Prostate gland (tissue), 2 donors: ENCODE results near the gene INTS1. TPM values are rescaled to one million over a fixed set of nuclear protein-coding genes. Genes with fewer than 3 reads are reported as not detected.
A peak's percentile ranks its signal among the peaks of the same experiment; 100 is the strongest.

Experiments used
- DNase-seq: peaks from one replicate; pipeline ENCODE4 v3.0.0-alpha.2; 2019; ENCODE audit warnings: low spot score
- H3K27ac ChIP-seq, 2 donors: fragments of 200-600 bp; sonication (generic); 2 replicates each; pipeline ENCODE4 v1.5.1; 2017 to 2019
- H3K27me3 ChIP-seq: fragments of 200-600 bp; sonication (generic); replicated peaks from 2 replicates; pipeline ENCODE4 v1.5.1; 2019; ENCODE audit not compliant: insufficient read depth
- H3K36me3 ChIP-seq, 2 donors: fragments of 200-600 bp; sonication (generic); 1 replicate in 1 of 2; 2 replicates in 1 of 2; pipeline versions ENCODE4 v1.5.1 to v1.8.1; 2017 to 2019
- H3K4me1 ChIP-seq: fragments of 200-600 bp; sonication (generic); replicated peaks from 2 replicates; pipeline ENCODE4 v1.5.1; 2019
- H3K4me3 ChIP-seq, 2 donors: fragments of 200-600 bp; sonication (generic); 2 replicates each; pipeline ENCODE4 v1.5.1; 2017 to 2019
- H3K9me3 ChIP-seq: fragments of 200-600 bp; sonication (generic); 2 replicates; pipeline ENCODE4 v1.5.1; 2017
- CTCF ChIP-seq, 4 experiments: fragments of 200-600 bp in 2 of 4; fragments of 450-650 bp in 2 of 4; sonication (generic) in 2 of 4; IDR thresholded peaks; 1 replicate in 3 of 4; 2 replicates in 1 of 4; pipeline ENCODE4 v1.5.1; 2016 to 2019; ENCODE audit warnings: antibody characterized with exemption in 4 of 4, mild to moderate bottlenecking in 2 of 4, moderate library complexity in 2 of 4
- POLR2A ChIP-seq: fragments of 450-650 bp; IDR thresholded peaks from one replicate; pipeline ENCODE4 v1.6.1; 2016; ENCODE audit warnings: antibody characterized with exemption, mild to moderate bottlenecking
- POLR2AphosphoS5 ChIP-seq: sonication (generic); formaldehyde crosslinking; IDR thresholded peaks from one replicate; pipeline ENCODE4 v1.6.1; 2017; ENCODE audit warnings: antibody characterized with exemption
- WGBS: methylation state at CpG from one replicate; pipeline ENCODE4 v1.1.5; 2018; 5-methylcytosine and 5-hydroxymethylcytosine counted together
- intact Hi-C: fragments of 100-400 bp; cut with DNase I; formaldehyde crosslinking; loops from one replicate; pipeline ENCODE4 v1.14.2; 2022
- total RNA-seq, 2 donors: library from RNA; depleted of rRNA; stranded (reverse); fragments of >200 nt; gene quantifications; one replicate each; pipeline ENCODE4 v1.1.0, GENCODE V29; 2016

Gene INTS1
- total RNA-seq, 2 donors from 2014 or later: 64.9 to 146 TPM

- no peak overlapping the region for H3K4me3 ChIP-seq
- H3K27ac ChIP-seq: no peak overlapping the region
- peaks cover 15 to 32% of the 10 kb centered on the region in 2 donors for H3K36me3 ChIP-seq
- peaks cover 4% of the 10 kb centered on the region for H3K4me1 ChIP-seq
- DNase-seq: no peak
- no peaks in the 10 kb centered on the region for H3K9me3 ChIP-seq
- 83% methylated on average over 23 of the region's 24 CpGs for WGBS
- no peaks in the 10 kb centered on the region for H3K27me3 ChIP-seq
- intact Hi-C loops: no loop called here
- TF ChIP-seq CTCF (IDR thresholded peaks at IDR 0.05) (no peak), POLR2A (no peak), POLR2AphosphoS5 (no peak)
Measured at GRCh38 chr7:1468643-1469298, 35.4 kb downstream of the INTS1 start.

- H3K27ac ChIP-seq: no peak overlapping the region
- intact Hi-C loops: no loop called here
- peaks cover 15 to 26% of the 10 kb centered on the region in 2 donors for H3K36me3 ChIP-seq
- peaks cover 4% of the 10 kb centered on the region for H3K4me1 ChIP-seq
- H3K27me3 ChIP-seq: no peaks in the 10 kb centered on the region
- H3K4me3 ChIP-seq: no peak overlapping the region
- H3K9me3 ChIP-seq: no peaks in the 10 kb centered on the region
- no peak for DNase-seq
- TF ChIP-seq CTCF (IDR thresholded peaks at IDR 0.05) (no peak), POLR2A (no peak), POLR2AphosphoS5 (no peak)
- 89% methylated on average over 13 of the region's 13 CpGs for WGBS
Measured at GRCh38 chr7:1468203-1468602, 36.0 kb downstream of the INTS1 start.

- Histone ChIP-seq H3K27ac (peak overlapping the region; percentile 27 to 58), H3K9me3 (no peaks in the 10 kb centered on the region), H3K27me3 (no peaks in the 10 kb centered on the region), H3K4me3 (no peak overlapping the region), H3K4me1 (peaks cover 4% of the 10 kb centered on the region), H3K36me3 (peaks cover 4 to 15% of the 10 kb centered on the region in 2 donors)
- 30% methylated on average over 15 of the region's 17 CpGs for WGBS
- intact Hi-C loops: no loop called here
- peak; percentile 50 for DNase-seq
- TF ChIP-seq POLR2A: peak; percentile 18
- peak; percentile 43 for TF ChIP-seq POLR2AphosphoS5
- no peak for TF ChIP-seq CTCF (IDR thresholded peaks at IDR 0.05)
Measured at GRCh38 chr7:1466524-1467271, 37.5 kb downstream of the INTS1 start.

DNA sequence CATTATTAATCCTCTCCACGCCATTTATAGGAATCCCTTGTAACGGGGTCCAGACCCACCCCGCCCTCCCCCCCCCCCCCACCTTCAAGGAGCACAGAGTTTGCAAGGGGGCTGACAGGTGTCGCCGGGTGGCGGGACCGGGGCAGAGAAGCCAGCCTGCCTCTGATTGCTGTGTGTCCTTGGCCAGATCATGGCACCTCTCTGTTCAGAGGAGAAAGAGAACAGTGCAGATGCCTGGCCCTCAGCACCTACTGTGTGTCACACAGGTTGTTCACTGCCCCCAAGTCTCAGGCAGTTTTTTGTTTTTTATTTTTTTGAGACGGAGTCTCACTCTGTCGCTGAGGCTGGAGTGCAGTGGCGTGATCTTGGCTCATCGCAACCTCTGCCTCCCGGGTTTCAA is 39.5 kb downstream of the INTS1 start:
- Histone ChIP-seq H3K36me3 (no peaks in the 10 kb centered on the region), H3K9me3 (no peaks in the 10 kb centered on the region), H3K27ac (no peak overlapping the region), H3K4me1 (peaks cover 8% of the 10 kb centered on the region), H3K27me3 (no peaks in the 10 kb centered on the region), H3K4me3 (no peak overlapping the region)
- WGBS: 71% methylated on average over 12 of the region's 12 CpGs
- intact Hi-C loops: loop anchor here (5.0 kb wide), 1 partner anchor 73 kb away; no protein-coding TSS in a partner anchor
- TF ChIP-seq POLR2AphosphoS5 (no peak), POLR2A (no peak), CTCF (IDR thresholded peaks at IDR 0.05) (no peak)
- DNase-seq: no peak
